Lower leg skin (tissue), 3 donors: Measurements from ENCODE around the gene LHFPL3.

Source experiments
- POLR2A ChIP-seq, 2 donors: fragments of 450-650 bp; IDR thresholded peaks; one replicate each; pipeline ENCODE4 v1.6.1; 2016 to 2017; ENCODE audit warnings: antibody characterized with exemption in 2 of 2, mild to moderate bottlenecking in 1 of 2, moderate library complexity in 1 of 2
- TF ChIP-seq, protein P1 (sequence below), 3 donors: fragments of 450-650 bp; IDR thresholded peaks; one replicate each; pipeline ENCODE4 v1.5.1; 2016; ENCODE audit warnings: antibody characterized with exemption in 3 of 3, mild to moderate bottlenecking in 3 of 3, moderate library complexity in 2 of 3

DNA sequence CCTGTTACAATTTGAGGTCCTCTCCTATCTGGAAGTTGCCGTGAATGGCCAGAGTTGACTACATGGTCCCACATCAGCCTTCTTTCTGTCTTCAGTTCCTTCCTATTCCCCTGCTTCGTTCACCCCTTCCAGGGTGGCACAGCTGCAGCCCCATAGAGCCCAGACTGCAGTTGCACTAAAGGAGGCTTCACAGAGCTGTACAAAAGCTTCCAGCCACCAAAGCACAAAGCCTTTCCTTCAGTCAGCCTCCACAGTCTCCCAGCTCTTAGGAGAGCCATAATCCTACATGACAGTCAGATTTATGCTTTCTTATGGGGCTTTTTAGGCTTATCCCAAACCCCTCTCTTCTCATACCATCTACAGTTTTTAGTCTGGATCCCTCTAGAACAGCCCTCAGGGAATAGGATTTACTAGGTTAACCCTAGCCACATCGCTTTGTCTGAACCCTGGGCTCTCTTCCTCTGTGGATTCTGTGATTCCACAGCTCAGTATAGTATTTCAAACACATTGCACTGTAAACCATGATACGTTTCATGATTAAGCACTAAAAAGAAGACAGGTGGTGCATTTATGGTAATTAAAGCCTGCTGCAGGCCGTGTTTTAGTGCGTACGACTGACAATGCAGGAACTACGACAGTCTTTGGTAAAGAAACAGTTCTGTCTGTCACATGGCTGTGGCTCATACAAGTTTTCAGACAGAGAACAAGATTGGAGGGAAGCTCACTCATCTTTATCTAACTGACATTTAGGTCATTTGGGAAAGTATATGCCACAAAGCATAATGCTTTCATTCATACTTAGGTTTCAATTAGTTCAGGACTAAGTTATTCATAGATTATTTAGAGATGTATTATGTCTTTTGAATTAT, 477.3 kb downstream of the LHFPL3 start:
- TF ChIP-seq, protein P1, sequence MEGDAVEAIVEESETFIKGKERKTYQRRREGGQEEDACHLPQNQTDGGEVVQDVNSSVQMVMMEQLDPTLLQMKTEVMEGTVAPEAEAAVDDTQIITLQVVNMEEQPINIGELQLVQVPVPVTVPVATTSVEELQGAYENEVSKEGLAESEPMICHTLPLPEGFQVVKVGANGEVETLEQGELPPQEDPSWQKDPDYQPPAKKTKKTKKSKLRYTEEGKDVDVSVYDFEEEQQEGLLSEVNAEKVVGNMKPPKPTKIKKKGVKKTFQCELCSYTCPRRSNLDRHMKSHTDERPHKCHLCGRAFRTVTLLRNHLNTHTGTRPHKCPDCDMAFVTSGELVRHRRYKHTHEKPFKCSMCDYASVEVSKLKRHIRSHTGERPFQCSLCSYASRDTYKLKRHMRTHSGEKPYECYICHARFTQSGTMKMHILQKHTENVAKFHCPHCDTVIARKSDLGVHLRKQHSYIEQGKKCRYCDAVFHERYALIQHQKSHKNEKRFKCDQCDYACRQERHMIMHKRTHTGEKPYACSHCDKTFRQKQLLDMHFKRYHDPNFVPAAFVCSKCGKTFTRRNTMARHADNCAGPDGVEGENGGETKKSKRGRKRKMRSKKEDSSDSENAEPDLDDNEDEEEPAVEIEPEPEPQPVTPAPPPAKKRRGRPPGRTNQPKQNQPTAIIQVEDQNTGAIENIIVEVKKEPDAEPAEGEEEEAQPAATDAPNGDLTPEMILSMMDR (IDR thresholded peaks at IDR 0.05), result no peak
- TF ChIP-seq POLR2A (IDR thresholded peaks at IDR 0.05), result no peak
